ENCODE data around the gene NR2F6. TPM values are rescaled to one million over a fixed set of nuclear protein-coding genes. Genes with fewer than 3 reads are reported as not detected.
A peak's percentile ranks its signal among the peaks of the same experiment; 100 is the strongest.

The NR2F6 gene
- polyA plus RNA-seq, 1 experiment, result 28.0 TPM

DNA sequence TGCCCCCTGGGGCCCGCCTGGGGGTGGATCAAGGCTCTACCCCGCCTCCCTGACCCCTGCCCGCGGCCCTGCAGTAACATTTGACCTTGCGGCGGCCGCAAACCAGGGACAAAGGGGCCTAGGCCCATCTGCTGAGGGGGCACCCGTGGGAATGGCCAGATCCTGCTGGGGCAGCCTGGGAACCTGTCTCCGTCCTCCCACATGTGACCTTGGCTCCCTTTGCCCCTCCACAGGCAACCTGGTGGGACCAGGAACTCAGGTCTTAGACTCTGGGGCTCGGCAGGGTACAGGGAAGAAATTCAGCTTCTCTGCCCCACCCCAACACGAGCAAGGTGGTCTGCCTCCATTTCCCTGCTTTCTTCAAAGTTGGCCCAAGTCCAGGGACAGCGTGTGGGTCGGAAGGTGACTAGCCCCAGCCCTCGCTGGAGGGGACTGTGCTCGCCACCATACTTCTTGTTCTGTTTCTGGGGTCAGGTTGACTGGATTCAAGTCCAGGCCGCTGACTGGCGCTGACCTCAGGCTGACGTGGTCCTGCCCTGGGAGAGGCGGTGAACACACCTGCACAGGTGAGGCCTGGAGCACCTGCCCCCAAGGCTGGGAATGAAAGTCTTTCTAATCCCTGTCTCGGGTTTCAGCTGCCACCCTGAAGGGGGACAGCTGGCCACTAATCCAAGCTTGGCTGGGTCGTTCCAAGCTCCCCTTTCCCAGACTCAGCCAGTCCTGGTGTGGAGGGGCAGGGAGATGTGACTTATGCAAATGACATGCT lies 2.5 kb upstream of the NR2F6 start:
- no peak for DNase-seq (ENCODE audit: low read depth)
- TF ChIP-seq, protein P1, sequence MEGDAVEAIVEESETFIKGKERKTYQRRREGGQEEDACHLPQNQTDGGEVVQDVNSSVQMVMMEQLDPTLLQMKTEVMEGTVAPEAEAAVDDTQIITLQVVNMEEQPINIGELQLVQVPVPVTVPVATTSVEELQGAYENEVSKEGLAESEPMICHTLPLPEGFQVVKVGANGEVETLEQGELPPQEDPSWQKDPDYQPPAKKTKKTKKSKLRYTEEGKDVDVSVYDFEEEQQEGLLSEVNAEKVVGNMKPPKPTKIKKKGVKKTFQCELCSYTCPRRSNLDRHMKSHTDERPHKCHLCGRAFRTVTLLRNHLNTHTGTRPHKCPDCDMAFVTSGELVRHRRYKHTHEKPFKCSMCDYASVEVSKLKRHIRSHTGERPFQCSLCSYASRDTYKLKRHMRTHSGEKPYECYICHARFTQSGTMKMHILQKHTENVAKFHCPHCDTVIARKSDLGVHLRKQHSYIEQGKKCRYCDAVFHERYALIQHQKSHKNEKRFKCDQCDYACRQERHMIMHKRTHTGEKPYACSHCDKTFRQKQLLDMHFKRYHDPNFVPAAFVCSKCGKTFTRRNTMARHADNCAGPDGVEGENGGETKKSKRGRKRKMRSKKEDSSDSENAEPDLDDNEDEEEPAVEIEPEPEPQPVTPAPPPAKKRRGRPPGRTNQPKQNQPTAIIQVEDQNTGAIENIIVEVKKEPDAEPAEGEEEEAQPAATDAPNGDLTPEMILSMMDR (IDR thresholded peaks at IDR 0.05; ENCODE audit: insufficient read depth, low read depth, low read length), result no peak
- Histone ChIP-seq H3K36me3 (ENCODE audit: control insufficient read depth, insufficient read depth, low read length) (no peaks in the 10 kb centered on the region), H3K4me3 (ENCODE audit: low read depth, low read length) (no peak overlapping the region), H3K27me3 (ENCODE audit: control insufficient read depth, insufficient read depth, low read length) (no peaks in the 10 kb centered on the region)
- CTCF ChIA-PET, result interaction anchor here (0.6 to 2.4 kb wide), 5 partner anchors 10 to 47 kb away, joined by 3 to 18 read pairs (median 3); no protein-coding TSS in a partner anchor
- POLR2A ChIA-PET, result no interaction called here

DNA sequence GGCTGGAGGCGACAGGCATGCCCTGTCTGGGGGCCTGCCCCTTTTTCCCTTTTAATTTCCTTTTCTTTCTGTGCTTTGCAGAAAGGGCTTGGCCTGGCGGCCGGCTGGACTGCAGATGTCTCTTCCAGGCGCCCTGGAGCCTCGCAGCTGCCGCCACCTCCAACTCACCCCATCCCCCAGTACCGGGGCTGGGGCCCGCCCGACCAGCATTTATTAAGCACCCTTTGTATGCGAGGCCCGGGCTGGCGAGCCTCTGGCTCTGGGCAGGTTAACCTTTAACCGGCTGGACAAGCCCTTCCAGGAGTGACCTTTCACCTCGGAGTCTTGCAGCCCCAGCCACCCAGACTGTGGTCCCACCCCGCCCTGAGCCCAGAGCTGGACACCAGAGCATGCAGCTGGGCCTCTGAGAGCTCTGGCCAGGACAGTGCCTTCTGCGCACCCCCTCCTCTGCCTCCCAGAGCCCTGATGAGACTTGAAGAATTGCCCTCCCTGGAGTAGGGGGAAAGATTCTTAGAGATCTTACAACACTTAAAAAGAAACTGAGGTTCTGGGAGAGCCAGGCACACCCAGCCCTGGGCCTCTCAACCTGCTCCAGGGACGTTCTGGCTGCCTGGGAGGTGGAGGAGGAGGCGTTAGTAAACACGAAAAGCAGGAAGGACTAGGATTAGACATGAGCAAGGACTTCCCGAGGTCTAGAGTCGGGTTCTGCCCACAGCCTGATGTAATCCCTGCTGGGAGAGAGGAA lies 1.1 kb upstream of the NR2F6 start:
- no peaks in the 10 kb centered on the region for H3K27me3 ChIP-seq (ENCODE audit: control insufficient read depth, insufficient read depth, low read length)
- no peaks in the 10 kb centered on the region for H3K36me3 ChIP-seq (ENCODE audit: control insufficient read depth, insufficient read depth, low read length)
- TF ChIP-seq, protein P1 (IDR thresholded peaks at IDR 0.05; ENCODE audit: insufficient read depth, low read depth, low read length), result no peak
- DNase-seq (ENCODE audit: low read depth), result no peak
- POLR2A ChIA-PET, result no interaction called here
- CTCF ChIA-PET, result interaction anchor here (1.0 kb wide), 1 partner anchor 14 kb away, joined by 3 read pairs; no protein-coding TSS in a partner anchor
- no peak overlapping the region; the same call in 1 of the 2 replicates for H3K4me3 ChIP-seq (ENCODE audit: low read depth, low read length)

DNA sequence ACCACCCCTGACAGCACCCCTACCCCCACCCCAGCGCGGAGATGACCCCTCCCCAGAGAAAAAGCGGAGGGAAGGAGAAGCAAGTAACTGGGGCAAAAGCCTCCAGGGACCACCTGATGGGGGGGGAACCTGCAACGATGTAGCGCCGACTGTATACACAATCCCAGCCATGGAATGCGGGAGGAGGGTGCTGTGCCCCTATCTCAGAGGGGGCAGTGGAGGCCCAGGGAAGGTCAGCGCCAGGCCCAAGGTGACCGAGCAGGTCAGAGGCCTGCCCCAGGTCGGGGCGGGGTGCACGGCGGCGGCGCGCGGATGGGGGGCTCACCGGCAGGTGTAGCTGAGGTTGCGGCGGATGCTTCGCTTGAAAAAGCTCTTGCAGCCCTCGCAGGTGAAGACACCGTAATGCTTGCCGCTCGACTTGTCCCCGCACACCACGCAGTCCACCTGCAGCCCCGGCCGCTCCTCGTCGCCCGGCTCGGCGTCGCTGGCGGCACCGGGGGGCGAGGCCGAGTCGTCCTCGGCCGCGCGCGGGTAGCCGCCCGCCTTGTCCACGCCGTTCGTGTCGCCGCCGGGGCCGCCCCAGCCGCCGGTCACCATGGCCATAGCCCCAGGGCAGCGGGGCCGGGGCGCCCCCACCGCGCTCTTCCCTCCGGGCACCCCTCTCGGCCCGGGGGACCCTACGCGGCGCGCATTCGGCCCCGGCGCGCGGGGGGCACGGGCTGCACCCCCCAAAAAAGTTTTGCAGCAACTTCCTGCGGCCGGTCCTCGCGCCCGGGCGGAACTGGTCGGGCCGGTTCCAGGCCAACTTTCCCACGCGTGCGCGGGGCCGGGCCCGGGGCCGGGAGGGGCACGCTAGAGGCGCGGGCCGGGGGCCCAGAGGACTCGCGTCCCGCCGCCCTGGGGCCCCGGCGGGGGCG lies 843 bp downstream of the NR2F6 start:
- TF ChIP-seq, protein P1 (IDR thresholded peaks at IDR 0.05; ENCODE audit: insufficient read depth, low read depth, low read length), result no peak
- Histone ChIP-seq H3K36me3 (ENCODE audit: control insufficient read depth, insufficient read depth, low read length) (peaks cover 6% of the 10 kb centered on the region), H3K4me3 (ENCODE audit: low read depth, low read length) (peak overlapping the region; percentile 96), H3K27me3 (ENCODE audit: control insufficient read depth, insufficient read depth, low read length) (no peaks in the 10 kb centered on the region)
- ChIA-PET POLR2A (no interaction called here), CTCF (interaction anchor here (0.8 to 2.3 kb wide), 3 partner anchors 9 to 39 kb away, joined by 3 to 14 read pairs (median 4); no protein-coding TSS in a partner anchor)
- no peak for DNase-seq (ENCODE audit: low read depth)

DNA sequence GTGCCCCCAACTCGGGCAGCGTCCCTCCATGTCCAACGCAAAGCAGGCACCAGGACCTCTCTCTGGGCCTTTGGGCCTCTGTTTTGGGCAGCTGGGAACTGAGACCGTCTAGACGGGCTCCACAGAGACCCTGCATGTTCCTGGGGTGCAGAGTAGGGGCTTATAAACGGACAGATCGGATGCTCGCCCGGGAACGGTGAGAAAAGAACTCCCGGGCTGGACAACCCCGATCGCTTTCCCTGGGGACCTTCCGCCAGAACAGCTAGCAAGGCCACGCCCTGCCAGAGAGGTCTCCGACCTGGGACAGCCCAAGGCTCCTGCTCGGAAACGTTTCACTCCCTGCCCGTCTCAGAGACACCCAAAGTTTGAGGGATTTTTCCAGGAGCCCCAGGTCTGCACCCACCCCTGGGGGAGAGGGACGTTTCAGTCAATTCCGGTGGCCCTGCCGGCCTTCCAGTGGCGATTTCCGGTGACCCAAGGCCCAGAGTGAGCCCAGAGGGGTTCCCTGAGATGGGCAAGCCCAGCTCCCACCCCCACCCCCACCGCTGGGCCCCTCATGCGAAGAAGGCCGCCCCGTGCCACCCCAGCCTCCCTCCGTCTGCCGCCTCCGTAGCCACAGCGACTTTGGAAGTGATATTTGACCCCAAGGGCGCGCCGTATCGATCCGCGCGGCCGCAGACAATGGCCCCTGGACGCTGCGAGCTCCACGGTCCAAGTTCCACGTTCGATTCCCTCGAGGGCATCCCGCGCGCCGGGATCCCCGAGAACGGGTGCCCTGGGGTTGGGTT lies 1.7 kb downstream of the NR2F6 start:
- TF ChIP-seq, protein P1 (IDR thresholded peaks at IDR 0.05; ENCODE audit: insufficient read depth, low read depth, low read length), result no peak
- Histone ChIP-seq H3K27me3 (ENCODE audit: control insufficient read depth, insufficient read depth, low read length) (no peaks in the 10 kb centered on the region), H3K36me3 (ENCODE audit: control insufficient read depth, insufficient read depth, low read length) (peaks cover 8% of the 10 kb centered on the region), H3K4me3 (ENCODE audit: low read depth, low read length) (peak overlapping the region; percentile 96)
- ChIA-PET POLR2A (no interaction called here), CTCF (interaction anchor here (0.8 to 2.3 kb wide), 5 partner anchors 8 to 40 kb away, joined by 3 to 14 read pairs (median 4); no protein-coding TSS in a partner anchor)
- DNase-seq (ENCODE audit: low read depth), result no peak

Data from BJ (cell line).